ENCODE data around the gene ZSCAN4.

The ZSCAN4 gene

GRCh38 chr19:57675881-57676280 is 7.1 kb downstream of the ZSCAN4 start:
- FAIRE-seq (no peak), DNase-seq (ENCODE audit: insufficient read length, low spot score) (no peak)

GRCh38 chr19:57682226-57682766 is 13.6 kb downstream of the ZSCAN4 start:
- peak; percentile 11 for DNase-seq (ENCODE audit: insufficient read length, low spot score)
- no peak for FAIRE-seq

- DNase-seq (ENCODE audit: insufficient read length, low spot score) = no peak
- FAIRE-seq = no peak
Measured at GRCh38 chr19:57686727-57687126, 18.0 kb downstream of the ZSCAN4 start.

DNA sequence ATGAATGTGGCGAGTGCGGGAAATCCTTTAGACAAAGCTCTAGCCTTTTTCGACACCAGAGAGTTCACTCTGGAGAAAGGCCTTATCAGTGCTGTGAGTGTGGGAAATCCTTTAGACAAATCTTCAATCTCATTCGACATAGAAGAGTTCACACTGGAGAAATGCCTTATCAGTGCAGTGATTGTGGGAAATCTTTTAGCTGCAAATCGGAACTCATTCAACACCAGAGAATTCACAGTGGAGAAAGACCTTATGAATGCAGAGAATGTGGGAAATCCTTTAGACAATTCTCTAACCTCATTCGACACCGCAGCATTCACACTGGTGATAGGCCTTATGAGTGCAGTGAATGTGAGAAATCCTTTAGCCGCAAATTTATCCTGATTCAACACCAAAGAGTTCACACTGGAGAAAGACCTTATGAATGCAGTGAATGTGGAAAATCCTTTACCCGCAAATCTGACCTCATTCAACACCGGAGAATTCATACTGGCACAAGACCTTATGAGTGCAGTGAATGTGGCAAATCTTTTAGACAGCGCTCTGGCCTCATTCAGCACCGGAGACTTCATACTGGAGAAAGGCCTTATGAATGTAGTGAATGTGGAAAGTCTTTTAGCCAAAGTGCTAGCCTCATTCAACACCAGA is 18.8 kb downstream of the ZSCAN4 start:
- DNase-seq (ENCODE audit: insufficient read length, low spot score) (no peak), FAIRE-seq (no peak)

GRCh38 chr19:57688011-57688763 is 19.5 kb downstream of the ZSCAN4 start:
- DNase-seq (ENCODE audit: insufficient read length, low spot score) (no peak), FAIRE-seq (no peak)

- no peak for FAIRE-seq
- no peak for DNase-seq (ENCODE audit: insufficient read length, low spot score)
Measured at GRCh38 chr19:57689750-57690149, 21.0 kb downstream of the ZSCAN4 start.

DNA sequence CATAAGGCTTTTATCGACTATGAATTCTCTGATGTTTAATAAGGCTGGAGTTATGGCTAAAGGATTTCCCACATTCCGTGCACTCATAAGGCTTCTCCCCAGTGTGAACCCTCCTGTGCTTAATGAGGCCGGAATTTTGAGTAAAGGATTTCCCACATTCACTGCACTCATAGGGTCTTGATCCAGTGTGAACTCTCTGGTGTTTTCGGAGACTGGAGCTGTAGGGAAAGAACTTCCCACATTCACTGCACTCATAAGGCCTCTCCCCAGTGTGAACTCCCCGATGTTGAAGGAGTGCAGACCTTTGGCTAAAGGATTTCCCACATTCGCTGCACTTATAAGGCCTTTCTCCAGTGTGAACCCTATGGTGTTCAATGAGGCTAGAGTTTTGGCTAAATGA is 32.9 kb downstream of the ZSCAN4 start:
- no peak for DNase-seq (ENCODE audit: insufficient read length, low spot score)
- FAIRE-seq = no peak

- DNase-seq (ENCODE audit: insufficient read length, low spot score) = no peak
- no peak for FAIRE-seq
Measured at GRCh38 chr19:57706346-57706745, 37.6 kb downstream of the ZSCAN4 start.

DNA sequence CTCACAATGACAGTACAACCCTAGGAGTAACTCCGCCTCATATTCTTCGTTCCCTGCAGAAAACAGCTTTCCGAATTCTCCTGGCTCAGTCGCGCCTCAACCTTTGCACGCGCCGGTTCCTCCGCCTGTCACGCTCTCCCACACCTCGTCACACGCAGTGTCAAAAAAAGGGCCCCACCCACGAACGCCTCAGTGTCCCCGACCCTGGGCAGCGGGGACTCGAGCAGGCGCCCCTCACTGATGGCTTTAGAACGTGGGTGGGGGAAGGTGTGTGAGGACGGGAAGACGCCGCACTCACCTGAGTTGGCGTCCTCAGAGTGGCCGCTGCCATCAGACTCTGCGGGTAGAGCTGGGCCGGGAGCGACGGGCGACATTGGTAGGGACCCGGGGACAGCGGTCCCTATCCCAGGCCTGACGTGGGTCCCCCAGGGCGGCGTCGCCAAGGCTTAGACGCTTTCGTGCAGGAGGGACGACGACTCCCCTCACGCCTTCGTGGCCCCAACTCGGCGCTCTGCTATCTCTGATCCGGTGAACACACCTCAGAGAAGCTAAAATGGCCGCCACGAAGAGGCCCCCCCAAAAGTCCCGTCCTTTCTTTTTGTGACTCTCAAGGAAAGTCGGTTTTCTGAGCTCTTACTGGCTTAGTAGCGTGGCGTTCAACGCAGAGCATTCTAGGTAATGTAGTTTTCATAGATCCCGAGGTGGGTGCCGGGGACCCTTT is 40.1 kb downstream of the ZSCAN4 start, which contains the start of gene ZNF154:
TSS of gene ZNF154 (minus strand) at position 564 of the 721 bp plus-strand sequence. CDS start at position 331, 233 bp downstream.
- no peak for FAIRE-seq

DNA sequence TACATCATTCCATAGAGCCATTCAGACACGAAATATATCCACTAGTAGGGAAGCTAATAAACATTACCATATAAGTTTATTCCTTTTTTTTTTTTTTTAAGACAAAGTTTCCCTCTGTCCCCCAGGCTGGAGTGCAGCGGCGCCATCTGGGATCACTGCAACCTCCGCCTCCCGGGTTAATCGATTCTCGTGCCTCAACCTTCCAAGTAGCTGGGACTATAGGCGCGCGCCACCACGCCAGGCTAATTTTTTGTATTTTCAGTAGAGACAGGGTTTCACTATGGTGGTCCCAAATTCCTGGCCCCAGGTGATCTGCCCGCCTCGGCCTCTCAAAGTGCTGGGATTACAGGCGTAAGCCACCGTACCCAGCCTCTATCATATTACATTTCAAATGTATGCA is 40.9 kb downstream of the ZSCAN4 start:
- FAIRE-seq = no peak
- DNase-seq (ENCODE audit: insufficient read length, low spot score) = no peak

More for the DNA sequence above, 40.1 kb downstream of the ZSCAN4 start, which contains the start of gene ZNF154:
- peak; percentile 56 for DNase-seq (ENCODE audit: insufficient read length, low spot score)

DNA sequence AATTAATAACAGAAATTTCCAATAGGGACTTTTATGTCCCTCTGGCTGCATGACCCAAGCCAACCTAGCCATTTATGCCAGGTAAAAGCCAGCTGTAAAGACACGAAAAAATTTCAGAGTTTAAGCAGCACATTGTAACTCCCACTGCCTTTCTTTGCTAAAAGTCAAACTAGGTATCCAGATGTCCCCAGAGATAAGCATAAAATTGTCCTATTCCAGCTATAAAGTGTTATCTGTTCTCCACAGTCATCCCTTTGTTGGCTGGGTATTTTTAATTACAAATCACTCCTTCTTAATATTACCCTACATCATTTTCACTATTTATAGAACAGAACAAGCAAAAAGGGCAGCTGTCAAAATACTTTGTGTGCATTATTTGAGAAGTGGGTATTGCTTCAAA is 43.5 kb downstream of the ZSCAN4 start:
- FAIRE-seq (no peak), DNase-seq (ENCODE audit: insufficient read length, low spot score) (no peak)

- DNase-seq (ENCODE audit: insufficient read length, low spot score) (no peak), FAIRE-seq (no peak)
Measured at GRCh38 chr19:57719424-57719823, 50.7 kb downstream of the ZSCAN4 start.

DNA sequence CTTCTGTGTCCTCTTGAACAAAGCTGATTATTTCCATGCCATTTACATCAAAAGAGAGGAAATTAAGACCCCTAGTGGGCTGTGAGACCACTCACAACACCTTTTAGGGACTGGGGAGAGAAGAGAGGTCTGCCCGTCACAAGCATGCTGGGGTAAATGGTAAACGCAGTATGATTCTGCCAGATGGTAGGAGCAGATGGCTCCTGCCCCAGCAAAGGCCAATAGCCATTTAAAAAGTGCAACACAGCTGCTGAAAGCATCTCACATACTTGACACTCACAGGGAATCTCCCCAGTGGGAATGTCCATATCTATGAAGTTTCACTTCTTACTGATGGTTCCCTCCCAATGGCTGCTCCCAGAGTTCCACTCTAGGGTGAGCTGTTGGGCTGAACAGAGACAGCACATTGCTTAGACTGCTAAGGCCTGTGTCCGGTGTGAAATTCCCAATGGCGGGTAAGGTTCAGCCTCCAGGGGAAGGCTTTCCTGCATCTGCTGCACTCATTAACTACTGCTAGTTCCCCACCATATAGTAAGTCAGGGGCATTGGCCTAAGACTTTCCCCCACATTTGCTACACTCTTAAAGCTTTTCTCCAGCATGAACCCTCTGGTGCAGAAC is 51.3 kb downstream of the ZSCAN4 start:
- no peak for DNase-seq (ENCODE audit: insufficient read length, low spot score)
- no peak for FAIRE-seq

- FAIRE-seq = no peak
Measured at GRCh38 chr19:57720878-57721277, 52.1 kb downstream of the ZSCAN4 start.

More at GRCh38 chr19:57720878-57721277, 52.1 kb downstream of the ZSCAN4 start:
- no peak for DNase-seq (ENCODE audit: insufficient read length, low spot score)

Measured in HTR-8/SVneo (cell line).